Dedifferentiated amniotic fluid mesenchymal stem cell (primary cell): ENCODE data around the gene TSN.
"Not testable (repeated sequence)": the region's sequence is repeated elsewhere in the genome, so short reads cannot be mapped to it uniquely, and the experiment has no call there.

Experiments used
- DNase-seq: peaks from one replicate; pipeline ENCODE4 v3.0.0-alpha.2; 2016; ENCODE audit errors: extremely low spot score

TSN gene

GRCh38 chr2:121801916-121802315 is 46.5 kb downstream of the TSN start:
- DNase-seq, result no peak

- no peak for DNase-seq
Measured at GRCh38 chr2:121803503-121803902, 48.1 kb downstream of the TSN start.

- DNase-seq, result no peak
Measured at GRCh38 chr2:121804340-121804739, 48.9 kb downstream of the TSN start.

GRCh38 chr2:121804997-121805765 is 49.7 kb downstream of the TSN start:
- no peak for DNase-seq

GRCh38 chr2:121805766-121806143 is 50.3 kb downstream of the TSN start:
- DNase-seq, result no peak

- not testable (repeated sequence) for DNase-seq
Measured at GRCh38 chr2:121807771-121808170, 52.3 kb downstream of the TSN start.

- no peak for DNase-seq
Measured at GRCh38 chr2:121809607-121810006, 54.2 kb downstream of the TSN start.

GRCh38 chr2:121810959-121811853 is 55.8 kb downstream of the TSN start:
- peak; percentile 77 for DNase-seq

GRCh38 chr2:121813083-121813482 is 57.6 kb downstream of the TSN start:
- DNase-seq, result not testable (repeated sequence)

GRCh38 chr2:121815216-121815615 is 59.8 kb downstream of the TSN start:
- DNase-seq, result no peak

GRCh38 chr2:121816797-121817196 is 61.3 kb downstream of the TSN start:
- no peak for DNase-seq

- DNase-seq, result not testable (repeated sequence)
Measured at GRCh38 chr2:121817304-121817703, 61.9 kb downstream of the TSN start.
